ENCODE data around the gene PPP2R5E. TPM values are rescaled to one million over a fixed set of nuclear protein-coding genes. Genes with fewer than 3 reads are reported as not detected.
"Not testable (repeated sequence)": the region's sequence is repeated elsewhere in the genome, so short reads cannot be mapped to it uniquely, and the experiment has no call there.

Gene PPP2R5E
- total RNA-seq, 1 experiment from 2014 or later = 45.0 TPM

DNA sequence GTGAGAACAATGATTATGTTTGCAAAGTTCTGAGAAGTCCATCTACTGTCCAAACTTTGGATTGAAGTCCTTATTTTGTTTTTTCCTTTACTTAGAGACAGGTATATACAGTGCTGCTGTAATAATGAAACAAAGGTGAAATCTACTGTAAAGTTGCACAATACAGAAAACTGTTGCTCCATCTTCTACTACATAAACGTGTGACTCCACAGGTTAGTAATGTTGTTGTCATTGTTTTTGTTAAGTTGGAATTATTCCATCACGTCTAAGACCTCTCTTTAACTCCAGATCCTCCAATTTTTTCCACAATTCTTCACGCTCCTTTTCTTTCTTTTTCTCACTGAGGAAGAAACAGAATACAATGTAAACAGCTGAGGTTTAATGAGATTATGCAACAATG lies 167.4 kb downstream of the PPP2R5E start:
- DNase-seq (ENCODE audit: low read depth, low spot score) (no peak), ATAC-seq (no peak)
- no peaks in the 10 kb centered on the region for H3K79me2 ChIP-seq (ENCODE audit: insufficient read depth, low read length)
- no peak overlapping the region for H3K27ac ChIP-seq (ENCODE audit: low read depth, low read length)
- H2AFZ ChIP-seq (ENCODE audit: low read depth, low read length, poor library complexity, severe bottlenecking) = no peak overlapping the region
- CTCF ChIA-PET = interaction anchor here (0.8 kb wide), 1 partner anchor 13 kb away, joined by 4 read pairs; no protein-coding TSS in a partner anchor
- POLR2A ChIA-PET = no interaction called here
- H3K9ac ChIP-seq (ENCODE audit: low read length) = no peak overlapping the region
- no peaks in the 10 kb centered on the region for H4K20me1 ChIP-seq (ENCODE audit: insufficient read depth)
- H3K36me3 ChIP-seq (ENCODE audit: control insufficient read depth in 1 of 2, insufficient read depth in 2 of 2, low read length in 2 of 2) = peaks cover 0 to 1% of the 10 kb centered on the region in 2 experiments; a peak in 2 of 4 replicates
- H3K4me1 ChIP-seq (ENCODE audit: control insufficient read depth in 1 of 2, insufficient read depth in 2 of 2, low read length in 2 of 2) = no peaks in the 10 kb centered on the region
- TF ChIP-seq CEBPB (IDR thresholded peaks at IDR 0.05; ENCODE audit: low read depth) (0 out of 2 replicates have a peak, but pooled peaks have one; percentile 22), SIN3A (IDR thresholded peaks at IDR 0.05; ENCODE audit: low read depth) (no peak), SP1 (IDR thresholded peaks at IDR 0.05; ENCODE audit: low read depth) (no peak)
- H3K9me3 ChIP-seq (ENCODE audit: control insufficient read depth in 1 of 2, insufficient read depth in 1 of 2, low read depth in 1 of 2, low read length in 2 of 2) = no peaks in the 10 kb centered on the region
- BruUV-seq (replicated peaks) = no TSS peak
- no peaks in the 10 kb centered on the region for H3K9me2 ChIP-seq (ENCODE audit: insufficient read depth)
- RAD21 ChIA-PET (ENCODE audit: low non-redundant PET in 1 of 2, low total read pairs in 2 of 2, uncharacterized antibody in 2 of 2, unreplicated experiment in 2 of 2) = no interaction called here
- no peaks in the 10 kb centered on the region for H3K27me3 ChIP-seq (ENCODE audit: insufficient read depth, low read length)
- intact Hi-C loops (cut with micrococcal nuclease) = no loop called here
- H3K4me2 ChIP-seq (ENCODE audit: low read length) = no peak overlapping the region
- no peak overlapping the region for H3K4me3 ChIP-seq (replicated peaks in 1 of 2; ENCODE audit: low read depth in 1 of 2, low read length in 2 of 2)

DNA sequence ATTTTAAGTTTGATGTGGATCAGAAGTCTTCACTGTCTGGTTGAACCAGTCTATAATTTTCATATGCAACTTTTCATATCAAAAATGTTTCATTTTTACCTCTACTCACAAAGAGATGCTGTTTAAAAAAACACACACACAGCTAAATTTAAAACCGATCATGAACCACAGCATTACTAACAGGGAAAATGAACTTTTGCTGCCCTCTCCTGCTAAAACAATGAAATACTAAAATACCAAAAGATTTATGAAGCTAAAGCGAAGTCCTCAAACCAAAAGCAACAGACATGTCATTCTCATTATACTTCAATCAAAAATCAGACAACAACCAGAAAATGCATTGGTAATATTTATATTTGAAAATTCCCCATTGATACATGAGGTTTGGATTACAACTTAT lies 171.6 kb downstream of the PPP2R5E start:
- H4K20me1 ChIP-seq (ENCODE audit: insufficient read depth); H3K9me3 ChIP-seq (ENCODE audit: control insufficient read depth in 1 of 2, insufficient read depth in 1 of 2, low read depth in 1 of 2, low read length in 2 of 2); H3K4me1 ChIP-seq (ENCODE audit: control insufficient read depth in 1 of 2, insufficient read depth in 2 of 2, low read length in 2 of 2); H3K4me2 ChIP-seq (ENCODE audit: low read length); intact Hi-C loops (cut with micrococcal nuclease); H3K79me2 ChIP-seq (ENCODE audit: insufficient read depth, low read length); CTCF ChIA-PET; H2AFZ ChIP-seq (ENCODE audit: low read depth, low read length, poor library complexity, severe bottlenecking); H3K9ac ChIP-seq (ENCODE audit: low read length); H3K27ac ChIP-seq (ENCODE audit: low read depth, low read length); H3K36me3 ChIP-seq (ENCODE audit: control insufficient read depth in 1 of 2, insufficient read depth in 2 of 2, low read length in 2 of 2); H3K4me3 ChIP-seq (replicated peaks in 1 of 2; ENCODE audit: low read depth in 1 of 2, low read length in 2 of 2); POLR2A ChIA-PET; BruUV-seq (replicated peaks); ATAC-seq; DNase-seq (ENCODE audit: low read depth, low spot score); H3K27me3 ChIP-seq (ENCODE audit: insufficient read depth, low read length); RAD21 ChIA-PET (ENCODE audit: low non-redundant PET in 1 of 2, low total read pairs in 2 of 2, uncharacterized antibody in 2 of 2, unreplicated experiment in 2 of 2); H3K9me2 ChIP-seq (ENCODE audit: insufficient read depth): not testable (repeated sequence)

DNA sequence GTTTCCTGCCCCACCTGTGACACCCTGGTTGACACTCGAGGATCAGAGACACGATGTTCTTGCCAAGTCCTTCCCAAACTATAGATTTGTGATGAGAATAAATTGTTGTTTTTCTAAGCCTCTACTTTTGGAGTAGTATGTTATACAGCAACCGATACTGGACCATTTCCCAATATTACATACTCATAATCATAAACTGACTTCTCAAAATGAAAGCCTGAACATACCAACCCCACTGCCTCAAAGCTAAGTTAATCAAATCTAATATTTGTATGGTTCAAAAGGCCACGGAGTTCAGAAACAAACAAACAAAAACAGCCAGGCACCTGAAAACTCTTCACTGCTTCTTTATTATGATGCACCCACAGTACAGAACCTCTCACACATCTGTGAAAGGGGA lies 172.1 kb downstream of the PPP2R5E start:
- Histone ChIP-seq H3K4me1 (ENCODE audit: control insufficient read depth in 1 of 2, insufficient read depth in 2 of 2, low read length in 2 of 2) (no peaks in the 10 kb centered on the region), H2AFZ (ENCODE audit: low read depth, low read length, poor library complexity, severe bottlenecking) (no peak overlapping the region), H3K4me3 (replicated peaks in 1 of 2; ENCODE audit: low read depth in 1 of 2, low read length in 2 of 2) (no peak overlapping the region), H3K9ac (ENCODE audit: low read length) (no peak overlapping the region), H3K9me3 (ENCODE audit: control insufficient read depth in 1 of 2, insufficient read depth in 1 of 2, low read depth in 1 of 2, low read length in 2 of 2) (no peaks in the 10 kb centered on the region), H3K4me2 (ENCODE audit: low read length) (no peak overlapping the region), H4K20me1 (ENCODE audit: insufficient read depth) (no peaks in the 10 kb centered on the region), H3K79me2 (ENCODE audit: insufficient read depth, low read length) (no peaks in the 10 kb centered on the region), H3K27me3 (ENCODE audit: insufficient read depth, low read length) (no peaks in the 10 kb centered on the region), H3K27ac (ENCODE audit: low read depth, low read length) (no peak overlapping the region), H3K9me2 (ENCODE audit: insufficient read depth) (no peaks in the 10 kb centered on the region), H3K36me3 (ENCODE audit: control insufficient read depth in 1 of 2, insufficient read depth in 2 of 2, low read length in 2 of 2) (no peaks in the 10 kb centered on the region; a peak in 1 of 4 replicates)
- RAD21 ChIA-PET (ENCODE audit: low non-redundant PET in 1 of 2, low total read pairs in 2 of 2, uncharacterized antibody in 2 of 2, unreplicated experiment in 2 of 2) = no interaction called here
- no peak for DNase-seq (ENCODE audit: low read depth, low spot score)
- POLR2A ChIA-PET = no interaction called here
- no peak for ATAC-seq
- intact Hi-C loops (cut with micrococcal nuclease) = no loop called here
- BruUV-seq (replicated peaks) = no TSS peak
- CTCF ChIA-PET = no interaction called here
- TF ChIP-seq FOSL1 (IDR thresholded peaks at IDR 0.05; ENCODE audit: low read depth) (no peak), SIN3A (IDR thresholded peaks at IDR 0.05; ENCODE audit: low read depth) (no peak), CBX3 (IDR thresholded peaks at IDR 0.05; ENCODE audit: low read depth) (no peak), TCF7L2 (IDR thresholded peaks at IDR 0.05; ENCODE audit: borderline replicate concordance, extremely low read depth, insufficient read depth, insufficient read length) (no peak), EZH2 (IDR thresholded peaks at IDR 0.05) (no peak), RAD21 (IDR thresholded peaks at IDR 0.05; ENCODE audit: low read depth) (no peak), POLR2A (IDR thresholded peaks at IDR 0.05; ENCODE audit: borderline replicate concordance, extremely low read depth, insufficient read depth, insufficient read length) (no peak), ZNF274 (IDR thresholded peaks at IDR 0.05; ENCODE audit: low read depth, low read length) (no peak), JUND (IDR thresholded peaks at IDR 0.05) (no peak), CEBPB (IDR thresholded peaks at IDR 0.05; ENCODE audit: low read depth) (no peak), SRF (IDR thresholded peaks at IDR 0.05; ENCODE audit: low read depth) (no peak), SP1 (IDR thresholded peaks at IDR 0.05; ENCODE audit: low read depth) (no peak), EGR1 (IDR thresholded peaks at IDR 0.05; ENCODE audit: low read depth) (no peak)
- TF ChIP-seq, protein P1, sequence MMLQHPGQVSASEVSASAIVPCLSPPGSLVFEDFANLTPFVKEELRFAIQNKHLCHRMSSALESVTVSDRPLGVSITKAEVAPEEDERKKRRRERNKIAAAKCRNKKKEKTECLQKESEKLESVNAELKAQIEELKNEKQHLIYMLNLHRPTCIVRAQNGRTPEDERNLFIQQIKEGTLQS (IDR thresholded peaks at IDR 0.05) = no peak
- TF ChIP-seq, protein P2, sequence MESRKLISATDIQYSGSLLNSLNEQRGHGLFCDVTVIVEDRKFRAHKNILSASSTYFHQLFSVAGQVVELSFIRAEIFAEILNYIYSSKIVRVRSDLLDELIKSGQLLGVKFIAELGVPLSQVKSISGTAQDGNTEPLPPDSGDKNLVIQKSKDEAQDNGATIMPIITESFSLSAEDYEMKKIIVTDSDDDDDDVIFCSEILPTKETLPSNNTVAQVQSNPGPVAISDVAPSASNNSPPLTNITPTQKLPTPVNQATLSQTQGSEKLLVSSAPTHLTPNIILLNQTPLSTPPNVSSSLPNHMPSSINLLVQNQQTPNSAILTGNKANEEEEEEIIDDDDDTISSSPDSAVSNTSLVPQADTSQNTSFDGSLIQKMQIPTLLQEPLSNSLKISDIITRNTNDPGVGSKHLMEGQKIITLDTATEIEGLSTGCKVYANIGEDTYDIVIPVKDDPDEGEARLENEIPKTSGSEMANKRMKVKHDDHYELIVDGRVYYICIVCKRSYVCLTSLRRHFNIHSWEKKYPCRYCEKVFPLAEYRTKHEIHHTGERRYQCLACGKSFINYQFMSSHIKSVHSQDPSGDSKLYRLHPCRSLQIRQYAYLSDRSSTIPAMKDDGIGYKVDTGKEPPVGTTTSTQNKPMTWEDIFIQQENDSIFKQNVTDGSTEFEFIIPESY (IDR thresholded peaks at IDR 0.05; ENCODE audit: extremely low read depth, insufficient replicate concordance, low read length) = no peak
